Thymus (tissue), 14 donors: ENCODE measurements around the gene STXBP3. TPM values are rescaled to one million over a fixed set of nuclear protein-coding genes. Genes with fewer than 3 reads are reported as not detected.
A peak's percentile ranks its signal among the peaks of the same experiment; 100 is the strongest.
"Not testable (repeated sequence)": the region's sequence is repeated elsewhere in the genome, so short reads cannot be mapped to it uniquely, and the experiment has no call there.

Experiments used
- DNase-seq, 9 donors: peaks; one replicate each; pipeline ENCODE4 v3.0.0-alpha.2; 2013; ENCODE audit warnings: low spot score in 9 of 9, low read depth in 6 of 9, missing footprints in 1 of 9
- H3K27ac ChIP-seq, 2 donors: one replicate each; pipeline ENCODE4 v1.5.1; 2013; ENCODE audit warnings: control low read depth in 1 of 2, low read depth in 1 of 2, low read length in 1 of 2, mild to moderate bottlenecking in 1 of 2, moderate library complexity in 1 of 2
- H3K27me3 ChIP-seq, 2 donors: one replicate each; pipeline ENCODE4 v1.5.1; 2013; ENCODE audit warnings: low read length in 1 of 2; ENCODE audit not compliant: control insufficient read depth in 2 of 2, insufficient read depth in 1 of 2
- H3K36me3 ChIP-seq, 2 donors: one replicate each; pipeline ENCODE4 v1.5.1; 2013; ENCODE audit warnings: low read length in 1 of 2, mild to moderate bottlenecking in 1 of 2, moderate library complexity in 1 of 2; ENCODE audit not compliant: control insufficient read depth in 2 of 2, insufficient read depth in 2 of 2
- H3K4me1 ChIP-seq, 2 donors: one replicate each; pipeline ENCODE4 v1.5.1; 2013; ENCODE audit warnings: low read length in 2 of 2; ENCODE audit not compliant: control insufficient read depth in 2 of 2, insufficient read depth in 2 of 2
- H3K4me3 ChIP-seq, 2 donors: one replicate each; pipeline ENCODE4 v1.5.1; 2013; ENCODE audit warnings: low read length in 2 of 2, control low read depth in 1 of 2, mild to moderate bottlenecking in 1 of 2
- H3K9me3 ChIP-seq, 2 donors: one replicate each; pipeline ENCODE4 v1.5.1; 2013; ENCODE audit warnings: low read length in 1 of 2, mild to moderate bottlenecking in 1 of 2; ENCODE audit not compliant: control insufficient read depth in 2 of 2, insufficient read depth in 1 of 2
- WGBS: extraction: QIAGEN DNeasy Blood & Tissue Kit; methylation state at CpG from one replicate; pipeline ENCODE4 v1.1.7; 2013; 5-methylcytosine and 5-hydroxymethylcytosine counted together
- long read RNA-seq, 10 donors: transcript quantifications; one replicate each; lab custom pipeline, GENCODE V29; 2026
- polyA plus RNA-seq: library from polyadenylated mRNA; stranded (reverse); fragments of 200-250 nt; gene quantifications from one replicate; pipeline ENCODE4 v1.2.3, GENCODE V29; 2013
- total RNA-seq: library from RNA; stranded (reverse); fragments of 120-200 nt; gene quantifications from one replicate; pipeline ENCODE4 v1.2.4, GENCODE V29; 2013
- donor health status: healthy.

STXBP3 gene
- total RNA-seq, result 37.9 TPM
- polyA plus RNA-seq, result 85.6 TPM
- long read RNA-seq, donor 1, partial matches to known transcripts, result 0 of 1 reads
- long read RNA-seq, donor 1, other reads (novel, unspliced or antisense), result 0 of 1 reads
- long read RNA-seq, donor 2, transcript STXBP3-201 (19 exons, 2,478 nt), result major isoform, 10 of 19 reads
- long read RNA-seq, donor 2, partial matches to known transcripts, result 5 of 19 reads
- long read RNA-seq, donor 2, other reads (novel, unspliced or antisense), result 0 of 19 reads
- long read RNA-seq, donor 3, transcript STXBP3-201 (19 exons, 2,478 nt), result major isoform, 12 of 19 reads
- long read RNA-seq, donor 3, partial matches to known transcripts, result 6 of 19 reads
- long read RNA-seq, donor 3, other reads (novel, unspliced or antisense), result 0 of 19 reads
- long read RNA-seq, donor 4, transcript STXBP3-201 (19 exons, 2,478 nt), result major isoform, 6 of 6 reads
- long read RNA-seq, donor 4, partial matches to known transcripts, result 0 of 6 reads
- long read RNA-seq, donor 4, other reads (novel, unspliced or antisense), result 0 of 6 reads
- long read RNA-seq, donor 5, transcript STXBP3-201 (19 exons, 2,478 nt), result major isoform, 16 of 38 reads
- long read RNA-seq, donor 5, partial matches to known transcripts, result 22 of 38 reads
- long read RNA-seq, donor 5, other reads (novel, unspliced or antisense), result 0 of 38 reads
- long read RNA-seq, donor 6, partial matches to known transcripts, result 0 of 6 reads
- long read RNA-seq, donor 6, other reads (novel, unspliced or antisense), result 0 of 6 reads
- long read RNA-seq, donor 7, partial matches to known transcripts, result 7 of 12 reads
- long read RNA-seq, donor 7, other reads (novel, unspliced or antisense), result 0 of 12 reads
- long read RNA-seq, donor 8, partial matches to known transcripts, result 0 of 3 reads
- long read RNA-seq, donor 8, other reads (novel, unspliced or antisense), result 0 of 3 reads
- long read RNA-seq, donor 9, transcript STXBP3-201 (19 exons, 2,478 nt), result major isoform, 9 of 11 reads
- long read RNA-seq, donor 9, partial matches to known transcripts, result 0 of 11 reads
- long read RNA-seq, donor 9, other reads (novel, unspliced or antisense), result 0 of 11 reads
- long read RNA-seq, donor 10, transcript STXBP3-201 (19 exons, 2,478 nt), result major isoform, 7 of 8 reads
- long read RNA-seq, donor 10, partial matches to known transcripts, result 0 of 8 reads
- long read RNA-seq, donor 10, other reads (novel, unspliced or antisense), result 0 of 8 reads

- DNase-seq, result peak; percentile 93 to 100 (median 97)
Measured at GRCh38 chr1:108746382-108747170, at the start of gene STXBP3. STXBP3 (plus strand) TSS chr1:108746674; CDS start chr1:108746738, 64 bp downstream.

GRCh38 chr1:108699375-108700332 lies 46.8 kb upstream of the STXBP3 start:
- H3K27ac ChIP-seq, result peak overlapping the region in 1 of 2 donors; percentile 31
- H3K27me3 ChIP-seq, result no peaks in the 10 kb centered on the region
- no peaks in the 10 kb centered on the region for H3K9me3 ChIP-seq
- no peak for DNase-seq
- no peak overlapping the region for H3K4me3 ChIP-seq
- peaks cover 0 to 6% of the 10 kb centered on the region in 2 donors for H3K4me1 ChIP-seq
- H3K36me3 ChIP-seq, result peaks cover 37 to 61% of the 10 kb centered on the region in 2 donors
- 95% methylated on average over 22 of the region's 22 CpGs for WGBS

More at GRCh38 chr1:108746382-108747170, at the start of gene STXBP3:
- Histone ChIP-seq H3K4me1 (peaks cover 0 to 11% of the 10 kb centered on the region in 2 donors), H3K9me3 (no peaks in the 10 kb centered on the region), H3K36me3 (no peaks in the 10 kb centered on the region), H3K4me3 (peak within 1 kb of the TSS; percentile 82 to 96), H3K27ac (peak within 1 kb of the TSS; percentile 94 to 97), H3K27me3 (no peaks in the 10 kb centered on the region)
- under 1% methylated on average over 75 of the region's 75 CpGs for WGBS

GRCh38 chr1:108701176-108701849 lies 45.2 kb upstream of the STXBP3 start:
- peaks cover 0 to 6% of the 10 kb centered on the region in 2 donors for H3K4me1 ChIP-seq
- H3K27ac ChIP-seq, result no peak overlapping the region
- no peaks in the 10 kb centered on the region for H3K27me3 ChIP-seq
- no peak for DNase-seq
- H3K4me3 ChIP-seq, result no peak overlapping the region
- peaks cover 33 to 52% of the 10 kb centered on the region in 2 donors for H3K36me3 ChIP-seq
- no peaks in the 10 kb centered on the region for H3K9me3 ChIP-seq
- WGBS, result 97% methylated on average over 5 of the region's 5 CpGs

DNA sequence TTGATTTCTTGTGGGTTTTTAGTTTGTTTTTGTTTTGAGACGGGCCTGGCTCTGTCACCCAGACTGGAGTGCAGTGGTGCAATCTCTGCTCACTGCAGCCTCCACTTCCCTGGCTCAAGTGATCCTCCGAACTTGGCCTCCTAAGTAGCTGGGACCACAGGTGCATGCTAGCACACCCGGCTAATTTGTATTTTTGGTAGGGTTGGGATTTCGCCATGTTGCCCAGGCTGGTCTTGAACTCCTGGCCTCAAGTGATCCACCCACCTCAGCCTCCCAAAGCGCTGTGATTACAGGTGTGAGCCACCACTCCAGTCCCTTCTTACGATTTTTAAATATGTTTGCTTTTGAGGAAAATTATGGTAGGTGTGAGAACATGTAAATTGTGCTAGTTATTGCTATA lies 44.4 kb upstream of the STXBP3 start:
- Histone ChIP-seq H3K36me3 (peaks cover 27 to 45% of the 10 kb centered on the region in 2 donors), H3K27ac (peak overlapping the region in 1 of 2 donors; percentile 31)
- H3K4me1 ChIP-seq, H3K4me3 ChIP-seq, H3K9me3 ChIP-seq, H3K27me3 ChIP-seq, DNase-seq: not testable (repeated sequence)
- 97% methylated on average over 6 of the region's 6 CpGs for WGBS

GRCh38 chr1:108703939-108704338 lies 42.5 kb upstream of the STXBP3 start:
- Histone ChIP-seq H3K27ac (no peak overlapping the region), H3K9me3 (no peaks in the 10 kb centered on the region), H3K36me3 (peaks cover 15 to 26% of the 10 kb centered on the region in 2 donors), H3K4me3 (no peak overlapping the region), H3K4me1 (peaks cover 0 to 6% of the 10 kb centered on the region in 2 donors), H3K27me3 (no peaks in the 10 kb centered on the region)
- DNase-seq, result no peak
- 85% methylated on average over 6 of the region's 6 CpGs for WGBS

GRCh38 chr1:108704496-108704895 lies 42.0 kb upstream of the STXBP3 start:
- WGBS, result 86% methylated on average over 2 of the region's 2 CpGs

DNA sequence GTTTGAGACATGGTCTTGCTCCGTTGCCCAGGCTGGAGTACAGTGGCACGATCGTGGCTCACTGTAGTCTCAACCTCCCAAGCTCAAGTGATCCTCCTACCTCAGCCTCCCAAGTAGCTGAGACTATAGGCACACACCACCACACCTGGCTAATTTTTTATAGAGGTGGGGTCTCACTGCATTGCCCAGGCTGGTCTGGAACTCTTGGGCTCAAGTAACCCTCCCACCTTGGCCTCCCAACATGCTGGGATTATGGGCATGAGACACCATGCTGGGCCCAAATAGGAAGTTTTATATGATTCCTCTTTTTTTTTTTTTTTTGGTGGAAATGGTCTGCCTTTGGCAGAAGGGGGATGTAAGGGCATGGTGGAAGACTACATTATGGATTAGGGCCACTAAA lies 39.8 kb upstream of the STXBP3 start:
- WGBS, result 96% methylated on average over 3 of the region's 3 CpGs
- peaks cover 0 to 3% of the 10 kb centered on the region in 2 donors for H3K36me3 ChIP-seq
- H3K4me1 ChIP-seq, result peaks cover 0 to 6% of the 10 kb centered on the region in 2 donors
- H3K9me3 ChIP-seq, result peaks cover 0 to 1% of the 10 kb centered on the region in 2 donors
- DNase-seq, result no peak
- H3K27ac ChIP-seq, result no peak overlapping the region
- no peak overlapping the region for H3K4me3 ChIP-seq
- H3K27me3 ChIP-seq, result no peaks in the 10 kb centered on the region

More at GRCh38 chr1:108704496-108704895, 42.0 kb upstream of the STXBP3 start:
- Histone ChIP-seq H3K27me3 (no peaks in the 10 kb centered on the region), H3K36me3 (peaks cover 10 to 21% of the 10 kb centered on the region in 2 donors), H3K4me3 (no peak overlapping the region), H3K27ac (no peak overlapping the region), H3K4me1 (peaks cover 0 to 6% of the 10 kb centered on the region in 2 donors), H3K9me3 (peaks cover 0 to 1% of the 10 kb centered on the region in 2 donors)
- DNase-seq, result no peak
